Glomerular visceral epithelial cell (primary cell): ENCODE measurements around the gene DCTN2.
"Not testable (repeated sequence)": the region's sequence is repeated elsewhere in the genome, so short reads cannot be mapped to it uniquely, and the experiment has no call there.

Experiments
- DNase-seq: peaks from one replicate; pipeline ENCODE4 v3.0.0-alpha.2; 2016; ENCODE audit errors: extremely low spot score

Gene DCTN2

GRCh38 chr12:57527184-57527583 lies 19.8 kb downstream of the DCTN2 start:
- no peak for DNase-seq

DNA sequence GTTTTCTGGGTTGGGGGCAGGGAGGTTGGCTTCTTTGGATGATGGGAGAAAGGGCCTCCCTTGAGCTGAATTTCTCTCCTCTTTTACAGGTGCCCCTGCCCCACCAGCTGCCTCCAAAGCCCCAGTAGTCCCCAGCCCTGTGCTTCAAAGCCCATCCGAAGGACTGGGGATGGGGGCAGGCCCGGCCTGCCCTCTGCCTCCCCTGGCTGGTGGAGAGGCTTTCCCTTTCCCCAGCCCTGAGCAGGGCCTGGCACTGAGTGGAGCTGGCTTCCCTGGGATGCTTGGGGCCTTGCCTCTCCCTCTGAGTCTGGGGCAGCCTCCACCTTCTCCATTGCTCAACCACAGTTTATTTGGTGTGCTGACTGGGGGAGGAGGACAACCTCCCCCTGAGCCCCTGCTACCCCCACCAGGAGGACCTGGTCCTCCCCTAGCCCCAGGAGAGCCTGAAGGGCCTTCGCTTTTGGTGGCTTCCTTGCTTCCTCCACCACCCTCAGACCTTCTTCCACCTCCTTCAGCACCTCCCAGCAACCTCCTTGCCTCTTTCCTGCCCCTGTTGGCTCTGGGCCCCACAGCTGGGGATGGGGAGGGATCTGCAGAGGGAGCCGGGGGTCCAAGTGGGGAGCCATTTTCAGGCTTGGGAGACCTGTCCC lies 20.4 kb downstream of the DCTN2 start:
- no peak for DNase-seq

DNA sequence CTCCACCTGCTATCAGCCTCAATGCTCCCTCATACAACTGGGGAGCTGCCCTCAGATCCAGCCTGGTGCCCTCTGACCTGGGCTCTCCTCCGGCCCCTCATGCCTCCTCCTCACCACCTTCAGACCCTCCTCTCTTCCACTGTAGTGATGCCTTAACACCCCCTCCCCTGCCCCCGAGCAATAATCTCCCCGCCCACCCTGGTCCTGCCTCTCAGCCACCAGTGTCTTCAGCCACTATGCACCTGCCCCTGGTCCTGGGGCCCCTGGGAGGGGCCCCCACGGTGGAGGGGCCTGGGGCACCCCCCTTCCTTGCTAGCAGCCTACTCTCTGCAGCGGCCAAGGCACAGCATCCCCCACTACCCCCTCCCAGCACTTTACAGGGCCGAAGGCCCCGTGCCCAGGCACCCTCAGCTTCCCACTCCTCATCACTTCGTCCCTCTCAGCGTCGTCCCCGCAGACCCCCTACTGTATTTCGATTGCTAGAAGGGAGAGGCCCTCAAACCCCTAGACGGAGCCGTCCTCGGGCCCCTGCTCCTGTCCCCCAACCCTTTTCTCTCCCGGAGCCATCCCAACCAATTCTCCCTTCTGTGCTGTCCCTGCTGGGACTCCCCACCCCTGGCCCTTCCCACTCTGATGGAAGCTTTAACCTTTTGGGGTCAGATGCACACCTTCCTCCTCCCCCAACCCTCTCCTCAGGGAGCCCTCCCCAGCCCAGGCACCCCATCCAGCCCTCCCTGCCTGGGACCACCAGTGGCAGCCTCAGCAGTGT lies 21.2 kb downstream of the DCTN2 start:
- no peak for DNase-seq

DNA sequence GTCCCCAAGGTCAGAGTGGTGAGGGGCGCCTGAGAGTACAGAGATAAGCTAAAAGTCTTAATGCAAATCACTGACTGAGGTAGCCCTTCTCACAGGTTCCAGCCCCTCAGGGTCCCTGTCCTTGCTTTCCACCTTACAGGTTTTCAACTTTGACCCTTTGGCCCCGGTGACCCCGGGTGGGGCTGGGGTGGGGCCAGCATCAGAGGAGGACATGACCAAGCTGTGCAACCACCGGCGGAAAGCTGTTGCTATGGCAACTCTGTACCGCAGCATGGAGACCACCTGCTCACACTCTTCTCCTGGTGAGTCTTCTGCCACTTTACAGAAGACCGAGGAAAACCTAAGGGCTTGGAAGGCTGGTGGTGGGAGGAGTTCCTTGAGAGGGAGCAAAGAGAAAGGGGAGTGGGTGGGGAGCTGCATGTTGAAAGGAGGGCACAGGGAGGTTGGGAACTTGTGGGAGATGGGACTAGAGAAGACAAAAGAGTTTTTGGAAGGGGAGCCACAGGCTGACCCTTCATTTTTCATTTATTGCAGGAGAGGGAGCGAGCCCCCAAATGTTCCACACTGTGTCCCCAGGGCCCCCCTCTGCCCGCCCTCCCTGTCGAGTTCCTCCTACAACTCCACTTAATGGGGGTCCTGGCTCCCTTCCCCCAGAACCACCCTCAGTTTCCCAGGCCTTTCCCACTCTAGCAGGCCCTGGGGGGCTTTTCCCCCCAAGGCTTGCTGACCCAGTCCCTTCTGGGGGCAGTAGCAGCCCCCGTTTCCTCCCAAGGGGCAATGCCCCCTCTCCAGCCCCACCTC lies 22.0 kb downstream of the DCTN2 start:
- no peak for DNase-seq

DNA sequence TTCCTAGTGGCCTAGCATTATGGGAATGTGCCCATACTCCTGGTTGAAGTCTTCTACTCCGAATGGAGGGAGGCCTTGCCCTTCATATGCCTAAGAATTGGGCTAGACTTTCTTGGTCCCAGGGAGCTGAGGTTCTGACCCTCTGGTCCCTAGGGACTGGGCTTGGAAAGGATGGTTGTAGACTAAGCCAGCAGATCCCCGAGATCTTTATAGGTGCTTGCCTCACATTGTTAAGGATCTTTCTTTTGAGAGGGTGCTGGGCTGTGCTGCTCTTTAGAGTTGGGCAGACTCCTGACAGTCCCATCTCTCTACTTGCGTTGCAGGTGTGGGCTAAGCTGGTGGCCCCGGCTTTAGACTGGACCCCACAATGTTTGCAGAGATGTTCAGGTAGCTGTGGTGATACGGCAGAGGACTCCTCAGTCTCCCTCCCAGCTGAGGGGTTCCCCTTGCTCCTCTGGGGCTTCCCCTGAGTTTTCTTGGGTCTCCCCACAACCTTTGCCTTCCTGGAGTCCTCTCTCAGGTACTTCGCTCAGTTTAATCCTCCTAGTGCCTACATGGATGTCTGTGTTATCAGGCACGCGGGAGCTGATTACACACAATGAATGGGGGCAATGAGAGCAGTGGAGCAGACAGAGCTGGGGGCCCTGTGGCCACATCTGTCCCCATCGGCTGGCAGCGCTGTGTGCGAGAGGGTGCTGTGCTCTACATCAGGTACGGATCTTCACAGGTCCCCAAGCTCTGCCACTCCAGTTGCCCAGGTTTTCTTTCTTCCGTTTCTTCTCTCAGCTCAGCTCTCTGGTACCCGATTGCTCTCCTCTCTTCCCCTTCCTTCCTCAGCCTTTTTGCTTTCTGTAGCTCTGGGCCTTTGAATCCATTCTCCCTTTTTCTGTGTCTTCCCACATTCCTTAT lies 23.0 kb downstream of the DCTN2 start:
- DNase-seq, result no peak

DNA sequence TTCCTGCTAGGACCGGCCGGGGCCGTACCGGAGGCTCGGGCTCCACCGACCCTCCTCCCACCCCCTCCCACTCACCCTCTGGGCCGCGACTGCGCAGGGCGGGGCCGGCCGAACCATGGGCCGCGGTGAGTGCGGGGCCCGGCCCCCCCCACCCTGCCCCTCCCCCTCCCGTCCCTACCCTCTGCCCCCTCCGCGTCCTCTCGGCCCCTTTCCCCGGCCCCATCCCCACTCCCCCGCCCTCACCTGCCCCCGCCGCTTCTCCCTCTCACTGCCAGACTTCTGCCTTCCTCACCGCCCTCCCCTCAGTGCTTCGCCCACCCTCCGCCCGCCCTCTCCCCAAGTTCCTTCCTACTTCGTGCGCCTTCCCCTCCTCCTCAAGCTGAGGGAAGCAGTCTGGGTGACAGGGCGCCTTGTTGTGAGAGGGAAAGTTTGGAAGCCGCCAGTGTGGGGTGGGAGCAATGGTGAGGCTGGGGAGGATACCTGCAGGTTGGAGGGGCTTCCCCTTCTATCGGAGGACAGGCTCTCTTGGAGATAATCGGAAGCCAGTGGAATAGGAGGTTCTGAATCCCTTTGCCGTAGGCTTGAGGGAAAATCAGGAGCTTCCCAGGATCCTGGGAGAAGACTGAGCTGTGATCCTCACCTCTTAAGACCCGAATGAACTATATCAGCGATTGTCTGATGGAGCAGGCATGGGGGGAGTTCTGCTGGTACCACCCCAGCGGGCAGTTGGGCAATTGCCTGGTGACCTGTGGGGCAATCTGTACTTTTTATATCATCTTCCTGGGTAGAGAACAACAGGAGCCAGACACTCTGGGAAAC lies 23.9 kb downstream of the DCTN2 start:
- peak; percentile 50 for DNase-seq

DNA sequence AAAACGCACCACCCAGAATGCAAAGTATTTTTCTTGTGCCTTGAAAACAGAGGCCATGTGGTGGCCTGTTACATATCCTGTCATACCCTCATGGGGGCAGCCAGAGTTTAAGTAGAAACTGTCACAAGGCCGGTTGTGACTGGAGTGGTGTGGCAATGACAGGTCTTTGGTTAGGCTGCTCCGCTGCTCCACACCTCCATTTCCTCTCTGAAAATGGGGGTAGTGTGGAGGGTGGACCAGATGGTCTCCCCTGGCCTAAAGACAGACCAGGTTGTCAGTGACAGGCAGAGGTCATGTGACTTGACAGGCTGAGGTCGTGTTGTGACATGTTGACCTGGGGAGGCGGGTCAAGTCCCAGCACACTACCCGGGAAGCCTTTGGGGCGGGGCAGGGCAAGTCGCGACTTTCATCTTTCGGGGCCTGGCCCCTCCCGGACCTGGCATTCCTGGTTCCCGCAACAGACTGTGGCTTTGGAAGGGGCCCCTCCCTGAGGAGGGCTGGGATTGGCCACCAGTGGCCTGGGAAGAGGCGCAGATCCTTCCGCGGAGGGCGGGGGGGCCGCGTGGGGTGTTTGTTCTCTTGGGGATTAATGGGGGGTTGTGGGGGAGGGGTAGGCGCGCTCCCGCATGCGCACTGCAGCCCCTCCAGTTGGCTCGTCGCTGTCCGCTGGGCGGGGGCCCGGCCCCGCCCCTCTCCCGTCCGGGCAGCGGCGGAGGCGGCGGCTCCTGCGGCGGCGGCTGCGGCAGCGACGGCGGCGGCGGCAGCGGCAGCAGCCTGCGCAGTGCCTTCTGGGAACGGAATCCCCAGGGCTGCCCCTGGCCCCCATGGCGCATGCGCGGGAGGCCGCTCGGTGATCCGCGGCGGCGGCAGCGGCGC lies 24.7 kb downstream of the DCTN2 start, which contains the start of gene MBD6:
TSS of gene MBD6 (plus strand) at position 814 of the 876 bp plus-strand sequence. CDS start 1,480 bp downstream, outside the sequence.
- DNase-seq, result peak; percentile 94

GRCh38 chr12:57521525-57522010 lies 25.4 kb downstream of the DCTN2 start:
- peak; percentile 61 for DNase-seq

GRCh38 chr12:57520053-57520818 lies 26.8 kb downstream of the DCTN2 start, which contains the start of gene DDIT3:
Gene DDIT3, minus strand, starts transcription at chr12:57520514. Its CDS starts 3,108 bp downstream, at chr12:57517406.
- peak; percentile 99 for DNase-seq

GRCh38 chr12:57519796-57520052 lies 27.3 kb downstream of the DCTN2 start:
- no peak for DNase-seq

GRCh38 chr12:57518920-57519795 lies 27.8 kb downstream of the DCTN2 start:
- peak; percentile 29 for DNase-seq

DNA sequence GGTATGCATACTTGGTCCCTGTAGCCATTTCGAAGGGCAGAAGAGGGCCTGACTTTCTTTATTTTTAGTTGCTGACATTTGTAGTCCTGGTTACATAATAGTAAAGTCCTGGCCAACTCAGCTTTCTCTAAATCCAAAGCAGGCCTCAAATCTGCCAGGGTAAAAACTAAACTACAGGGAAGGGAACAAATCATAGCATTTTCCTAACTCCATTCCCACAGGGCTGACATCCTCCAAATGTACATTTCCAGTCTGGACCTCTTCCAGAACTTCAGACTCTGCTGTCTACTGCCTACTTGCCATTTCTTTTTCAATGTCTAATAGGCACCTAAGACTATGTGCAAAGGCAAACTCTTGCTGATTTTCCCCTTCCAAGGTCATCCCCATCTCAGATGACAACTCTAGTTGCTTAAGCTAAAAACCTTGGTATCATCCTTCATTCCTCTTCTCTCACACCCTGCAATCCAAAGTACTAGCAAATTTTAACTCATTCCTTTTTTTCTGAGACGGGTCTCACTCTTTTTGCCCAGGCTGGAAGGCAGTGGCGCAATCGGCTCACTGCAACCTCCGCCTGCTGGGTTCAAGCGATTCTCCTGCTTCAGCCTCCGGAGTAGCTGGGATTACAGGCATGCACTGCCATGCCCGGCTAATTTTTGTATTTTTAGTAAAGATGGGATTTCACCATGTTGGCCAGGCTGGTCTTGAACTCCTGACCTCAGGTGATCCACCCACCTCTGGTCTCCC lies 28.6 kb downstream of the DCTN2 start:
- DNase-seq, result no peak

DNA sequence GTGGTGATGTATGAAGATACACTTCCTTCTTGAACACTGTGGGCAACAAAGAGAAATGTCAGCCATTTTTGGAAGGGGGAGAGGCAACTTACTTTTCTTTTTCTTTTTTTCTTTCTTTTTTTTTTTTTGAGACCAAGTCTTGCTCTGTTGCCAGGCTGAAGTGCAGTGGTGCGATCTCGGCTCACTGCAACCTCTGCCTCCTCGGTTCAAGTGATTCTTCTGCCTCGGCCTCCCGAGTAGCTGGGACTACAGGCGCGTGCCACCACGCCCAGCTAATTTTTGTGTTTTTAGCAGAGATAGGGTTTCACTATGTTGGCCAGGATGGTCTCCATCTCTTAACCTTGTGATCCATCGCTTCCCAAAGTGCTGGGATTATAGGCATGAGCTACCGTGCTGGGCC lies 29.3 kb downstream of the DCTN2 start:
- not testable (repeated sequence) for DNase-seq

DNA sequence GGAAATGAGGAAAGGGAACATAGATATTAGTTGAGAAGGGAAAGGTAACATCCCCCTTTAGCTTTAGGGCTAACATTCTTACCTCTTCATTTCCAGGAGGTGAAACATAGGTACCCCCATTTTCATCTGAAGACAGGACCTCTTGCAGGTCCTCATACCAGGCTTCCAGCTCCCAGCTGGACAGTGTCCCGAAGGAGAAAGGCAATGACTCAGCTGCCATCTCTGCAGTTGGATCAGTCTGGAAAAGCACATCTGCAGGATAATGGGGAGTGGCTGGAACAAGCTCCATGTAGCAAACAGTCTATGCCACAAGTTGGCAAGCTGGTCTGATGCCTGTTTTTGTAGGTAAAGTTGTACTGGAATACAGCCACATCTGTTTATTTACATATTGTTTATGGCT lies 29.8 kb downstream of the DCTN2 start:
- peak; percentile 42 for DNase-seq

DNA sequence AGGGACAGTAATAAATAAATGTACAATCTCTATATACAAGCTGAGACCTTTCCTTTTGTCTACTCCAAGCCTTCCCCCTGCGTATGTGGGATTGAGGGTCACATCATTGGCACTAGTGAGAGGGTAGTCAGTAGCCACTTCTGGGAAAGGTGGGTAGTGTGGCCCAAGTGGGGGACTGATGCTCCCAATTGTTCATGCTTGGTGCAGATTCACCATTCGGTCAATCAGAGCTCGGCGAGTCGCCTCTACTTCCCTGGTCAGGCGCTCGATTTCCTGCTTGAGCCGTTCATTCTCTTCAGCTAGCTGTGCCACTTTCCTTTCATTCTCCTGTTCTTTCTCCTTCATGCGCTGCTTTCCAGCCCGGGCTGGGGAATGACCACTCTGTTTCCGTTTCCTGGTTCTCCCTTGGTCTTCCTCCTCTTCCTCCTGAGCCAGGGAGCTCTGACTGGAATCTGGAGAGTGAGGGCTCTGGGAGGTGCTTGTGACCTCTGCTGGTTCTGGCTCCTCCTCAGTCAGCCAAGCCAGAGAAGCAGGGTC lies 30.3 kb downstream of the DCTN2 start:
- no peak for DNase-seq

DNA sequence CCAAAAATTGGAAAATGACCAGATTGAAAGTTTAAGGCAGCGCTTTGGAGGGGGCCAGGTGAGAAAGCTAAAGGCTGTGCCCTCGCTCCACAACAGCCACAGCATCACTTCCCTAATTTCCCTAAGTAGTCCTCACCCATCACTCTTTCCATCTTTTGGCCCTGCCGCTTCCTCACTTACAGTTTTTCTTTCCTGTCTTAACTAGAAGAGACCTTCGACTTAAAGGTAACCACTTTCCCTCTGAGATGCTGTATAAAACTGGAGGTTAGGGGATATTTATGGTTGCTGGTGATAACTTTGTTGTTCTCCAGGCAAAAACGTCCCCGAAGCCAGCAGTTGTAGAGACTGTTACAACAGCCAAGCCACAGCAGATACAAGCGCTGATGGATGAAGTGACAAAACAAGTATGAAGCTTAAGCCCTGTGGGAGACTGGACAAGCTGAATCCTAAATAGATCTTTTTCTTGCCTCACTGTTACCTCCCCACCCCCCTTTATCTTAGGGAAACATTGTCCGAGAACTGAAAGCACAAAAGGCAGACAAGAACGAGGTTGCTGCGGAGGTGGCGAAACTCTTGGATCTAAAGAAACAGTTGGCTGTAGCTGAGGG lies 31.0 kb downstream of the DCTN2 start:
- DNase-seq, result no peak
